IMR-90 (cell line): ENCODE measurements around the gene NTPCR. TPM values are rescaled to one million over a fixed set of nuclear protein-coding genes. Genes with fewer than 3 reads are reported as not detected.

ENCODE experiments used
- ATAC-seq: fragments of 200-7000 bp; cut with Tn5 transposase; 2 replicates; pipeline ENCODE4 v1.9.1; 2020; ENCODE audit warnings: low read depth, mild to moderate bottlenecking, moderate library complexity
- BruUV-seq: library from RNA; stranded (reverse); fragments of 400-500 nt; replicated peaks from 2 replicates; lab custom pipeline; 2021; lab: Mats Ljungman, UMichigan
- CTCF ChIA-PET: fragments of 300-600 bp; formaldehyde crosslinking; extraction: SDS; loops from one replicate; lab custom pipeline; 2021; ENCODE audit warnings: antibody characterized with exemption; lab: Yijun Ruan, JAX
- POLR2A ChIA-PET: fragments of 300-600 bp; sonication (Branson Sonifier 250); formaldehyde crosslinking; loops from one replicate; lab custom pipeline; 2022; ENCODE audit warnings: antibody characterized with exemption; ENCODE audit not compliant: unreplicated experiment; lab: Charles Lee
- DNase-seq: peaks from one replicate; pipeline ENCODE4 v3.0.0; 2013
- H2AFZ ChIP-seq: replicated peaks from 2 replicates; pipeline ENCODE3; 2013; ENCODE audit warnings: low read length, mild to moderate bottlenecking; ENCODE audit not compliant: poor library complexity
- H2AK5ac ChIP-seq: 2 replicates; pipeline ENCODE4 v1.6.1; 2013; ENCODE audit warnings: low read depth, low read length, inconsistent platforms
- H2AK9ac ChIP-seq: replicated peaks from 2 replicates; pipeline ENCODE3; 2013; ENCODE audit warnings: mild to moderate bottlenecking, low read depth, low read length, moderate library complexity; ENCODE audit not compliant: poor library complexity
- H2BK120ac ChIP-seq: 2 replicates; pipeline ENCODE4 v1.6.1; 2013; ENCODE audit warnings: low read depth, low read length, inconsistent platforms
- H2BK15ac ChIP-seq: 3 replicates; pipeline ENCODE4 v1.6.1; 2013; ENCODE audit warnings: low read depth, low read length, inconsistent platforms
- H2BK20ac ChIP-seq: 2 replicates; pipeline ENCODE4 v1.6.1; 2013; ENCODE audit warnings: low read depth, mild to moderate bottlenecking, inconsistent platforms, low read length, moderate library complexity
- H2BK5ac ChIP-seq: 2 replicates; pipeline ENCODE4 v1.6.1; 2013; ENCODE audit warnings: mild to moderate bottlenecking, low read depth, low read length, inconsistent platforms; ENCODE audit not compliant: poor library complexity, severe bottlenecking
- H3K14ac ChIP-seq: replicated peaks from 2 replicates; pipeline ENCODE4 v1.6.1; 2013; ENCODE audit warnings: low read depth, low read length, inconsistent platforms
- H3K18ac ChIP-seq: 2 replicates; pipeline ENCODE4 v1.6.1; 2013; ENCODE audit warnings: low read depth, low read length, control low read depth
- H3K23ac ChIP-seq: 2 replicates; pipeline ENCODE4 v1.6.1; 2013; ENCODE audit warnings: low read depth, low read length, inconsistent platforms
- H3K27ac ChIP-seq: 2 replicates; pipeline ENCODE4 v1.5.1; 2013; ENCODE audit warnings: mild to moderate bottlenecking, control low read depth, low read length; ENCODE audit not compliant: insufficient read depth
- H3K27me3 ChIP-seq: 2 replicates; pipeline ENCODE4 v1.6.1; 2013; ENCODE audit warnings: low read length; ENCODE audit not compliant: control insufficient read depth, insufficient read depth
- H3K36me3 ChIP-seq: 2 replicates; pipeline ENCODE4 v1.6.1; 2013; ENCODE audit warnings: low read length, mixed read lengths; ENCODE audit not compliant: control insufficient read depth, insufficient read depth
- H3K4ac ChIP-seq: 2 replicates; pipeline ENCODE4 v1.6.1; 2013; ENCODE audit warnings: low read depth, low read length, inconsistent platforms
- H3K4me1 ChIP-seq: 2 replicates; pipeline ENCODE4 v1.6.1; 2013; ENCODE audit warnings: low read length, mixed read lengths; ENCODE audit not compliant: control insufficient read depth, insufficient read depth
- H3K4me2 ChIP-seq: 2 replicates; pipeline ENCODE4 v1.6.1; 2013; ENCODE audit warnings: low read depth, mild to moderate bottlenecking, control low read depth, low read length, moderate library complexity
- H3K4me3 ChIP-seq: 2 replicates; pipeline ENCODE4 v1.5.1; 2013; ENCODE audit warnings: low read depth, mild to moderate bottlenecking, control low read depth, low read length, moderate library complexity; ENCODE audit not compliant: insufficient read depth
- H3K56ac ChIP-seq: 2 replicates; pipeline ENCODE4 v1.6.1; 2013; ENCODE audit warnings: low read length, inconsistent platforms; ENCODE audit not compliant: insufficient read depth; ENCODE audit errors: extremely low read depth
- H3K79me1 ChIP-seq, 2 experiments: 2 replicates each; pipeline ENCODE4 v1.6.1; 2013; ENCODE audit warnings: low read length in 2 of 2, inconsistent platforms in 1 of 2, low read depth in 1 of 2
- H3K9ac ChIP-seq: 2 replicates; pipeline ENCODE4 v1.6.1; 2013; ENCODE audit warnings: low read depth, low read length, control low read depth
- H3K9me1 ChIP-seq: 2 replicates; pipeline ENCODE4 v1.6.1; 2013; ENCODE audit warnings: low read length, inconsistent platforms; ENCODE audit not compliant: insufficient read depth
- H3K9me3 ChIP-seq: 2 replicates; pipeline ENCODE4 v1.6.1; 2013; ENCODE audit warnings: low read length; ENCODE audit not compliant: control insufficient read depth, insufficient read depth
- H4K20me1 ChIP-seq: 2 replicates; pipeline ENCODE4 v1.6.1; 2013; ENCODE audit warnings: low read length, inconsistent platforms; ENCODE audit not compliant: insufficient read depth
- H4K5ac ChIP-seq: 2 replicates; pipeline ENCODE4 v1.6.1; 2013; ENCODE audit warnings: mild to moderate bottlenecking, low read depth, low read length, control low read depth
- H4K8ac ChIP-seq, 2 experiments: 2 replicates each; pipeline ENCODE4 v1.6.1; 2013; ENCODE audit warnings: low read depth in 2 of 2, low read length in 2 of 2, control low read depth in 1 of 2, inconsistent platforms in 1 of 2
- H4K91ac ChIP-seq: 2 replicates; pipeline ENCODE4 v1.6.1; 2013; ENCODE audit warnings: low read depth, low read length, inconsistent platforms; ENCODE audit not compliant: insufficient read depth
- CHD1 ChIP-seq: IDR thresholded peaks from 2 replicates; pipeline ENCODE4 v1.6.1; 2012; ENCODE audit warnings: low read depth, low read length, improper control_type of control experiment
- CTCF ChIP-seq: conservative IDR thresholded peaks from 2 replicates; pipeline ENCODE4 v1.5.1; 2012; ENCODE audit warnings: mild to moderate bottlenecking, low read depth, low read length, improper control_type of control experiment
- MAFK ChIP-seq: IDR thresholded peaks from 2 replicates; pipeline ENCODE4 v1.6.1; 2012; ENCODE audit warnings: low read depth, low read length, improper control_type of control experiment
- MAZ ChIP-seq: IDR thresholded peaks from 2 replicates; pipeline ENCODE4 v1.6.1; 2012; ENCODE audit warnings: low read depth, mild to moderate bottlenecking, low read length, improper control_type of control experiment, moderate library complexity, borderline replicate concordance
- MXI1 ChIP-seq: IDR thresholded peaks from 2 replicates; pipeline ENCODE4 v1.6.1; 2012; ENCODE audit warnings: low read depth, mild to moderate bottlenecking, low read length, moderate library complexity, borderline replicate concordance
- POLR2A ChIP-seq: IDR thresholded peaks from 2 replicates; pipeline ENCODE4 v1.6.1; 2012; ENCODE audit warnings: mild to moderate bottlenecking, low read depth, low read length
- RAD21 ChIP-seq: IDR thresholded peaks from 2 replicates; pipeline ENCODE4 v1.6.1; 2012; ENCODE audit warnings: low read length, improper control_type of control experiment
- RCOR1 ChIP-seq: IDR thresholded peaks from 2 replicates; pipeline ENCODE4 v1.6.1; 2012; ENCODE audit warnings: mild to moderate bottlenecking, low read length, improper control_type of control experiment; ENCODE audit not compliant: insufficient replicate concordance
- SMC3 ChIP-seq: fragments of 150-350 bp; IDR thresholded peaks from 2 replicates; pipeline ENCODE4 v1.6.1; 2016; ENCODE audit warnings: low read depth, mild to moderate bottlenecking, antibody characterized with exemption, low read length, moderate library complexity
- WGBS, 2 experiments: methylation state at CpG; one replicate each; pipeline versions ENCODE4 v1.1.5 to v1.1.7; 2013; ENCODE audit warnings: missing lambda C conversion rate in 2 of 2; ENCODE audit not compliant: insufficient read length in 1 of 2; ENCODE audit errors: extremely low coverage in 2 of 2; 5-methylcytosine and 5-hydroxymethylcytosine counted together
- dilution Hi-C: fragments of 300-500 bp; cut with HindIII; formaldehyde crosslinking; loops from one replicate; pipeline ENCODE4 v1.14.3; 2018; ENCODE audit warnings: low sequenced_read_pairs; ENCODE audit not compliant: unreplicated experiment
- in situ Hi-C: fragments of 300-500 bp; cut with MboI; formaldehyde crosslinking; loops from 3 replicates; pipeline ENCODE4 v1.14.3; 2019; ENCODE audit warnings: low sequenced_read_pairs, inconsistent platforms, mixed read lengths
- intact Hi-C: fragments of 100-400 bp; cut with micrococcal nuclease; formaldehyde crosslinking; loops from 2 replicates; pipeline ENCODE4 v1.10.0; 2022
- polyA plus RNA-seq, 3 experiments: library from polyadenylated mRNA; depleted of rRNA; stranded (reverse); fragments of >200 nt; gene quantifications; 2 replicates each; pipeline ENCODE4 v1.2.3, GENCODE V29; 2012; ENCODE audit warnings: low replicate concordance in 1 of 3
- total RNA-seq: library from RNA; depleted of rRNA; stranded (reverse); fragments of >200 nt; gene quantifications from 2 replicates; pipeline ENCODE4 v1.2.3, GENCODE V29; 2012

The NTPCR gene
- total and polyA plus RNA-seq, 2 of the 4 experiments (the other 2 are of a cell fraction): 13.3 to 16.5 TPM

- DNase-seq (no peak), ATAC-seq (no peak)
- intact Hi-C loops (no loop called here), in situ Hi-C loops (no loop called here), dilution Hi-C loops (no loop called here)
- no peak overlapping the region for H2BK120ac ChIP-seq
- TF ChIP-seq MAFK: no peak
- TF ChIP-seq CTCF: no peak
- TF ChIP-seq MXI1: no peak
- TF ChIP-seq SMC3: no peak
- no peak for TF ChIP-seq MAZ
- no peak for TF ChIP-seq RAD21
- TF ChIP-seq RCOR1: no peak
- no peak for TF ChIP-seq CHD1
- TF ChIP-seq POLR2A: no peak
- H3K4me2 ChIP-seq: no peak overlapping the region
- H2AK5ac ChIP-seq: no peak overlapping the region
- no peaks in the 10 kb centered on the region for H3K36me3 ChIP-seq
- H2AFZ ChIP-seq: no peak overlapping the region
- ChIA-PET CTCF (no interaction called here), POLR2A (no interaction called here)
- no peak overlapping the region for H4K91ac ChIP-seq
- H3K14ac ChIP-seq: no peak overlapping the region
- H3K9me3 ChIP-seq: no peaks in the 10 kb centered on the region; the same call in 1 of the 2 replicates
- BruUV-seq: no TSS peak
- H3K79me1 ChIP-seq: no peaks in the 10 kb centered on the region
- no peak overlapping the region for H3K9ac ChIP-seq
- H2AK9ac ChIP-seq: no peak overlapping the region
- H3K4ac ChIP-seq: no peak overlapping the region
- H4K8ac ChIP-seq: no peak overlapping the region
- H4K20me1 ChIP-seq: no peaks in the 10 kb centered on the region
- no peak overlapping the region for H2BK15ac ChIP-seq
- H3K4me3 ChIP-seq: no peak overlapping the region
- no peak overlapping the region for H3K56ac ChIP-seq
- H2BK20ac ChIP-seq: no peak overlapping the region
- no peaks in the 10 kb centered on the region for H3K4me1 ChIP-seq
- 100% methylated on average over 1 of the region's 4 CpGs; no CpG with 5 or more reads in 1 of the 2 experiments for WGBS, 2 experiments
- no peak overlapping the region for H4K5ac ChIP-seq
- peaks cover 3% of the 10 kb centered on the region for H3K27me3 ChIP-seq
- H3K18ac ChIP-seq: no peak overlapping the region
- no peaks in the 10 kb centered on the region for H3K9me1 ChIP-seq
- no peak overlapping the region for H3K23ac ChIP-seq
- no peak overlapping the region for H3K27ac ChIP-seq
- no peak overlapping the region for H2BK5ac ChIP-seq
These were observed 40.7 kb upstream of the NTPCR start for GRCh38 chr1:232909752-232910151.
